Heart left ventricle (tissue), 16 donors: ENCODE measurements around the gene SEPTIN10. TPM values are rescaled to one million over a fixed set of nuclear protein-coding genes. Genes with fewer than 3 reads are reported as not detected.

Experiments
- ATAC-seq, 4 donors: fragments of 200-7000 bp; cut with Tn5 transposase; one replicate each; pipeline ENCODE4 v1.9.1; 2020 to 2022; ENCODE audit warnings: moderate library complexity in 4 of 4, mild to moderate bottlenecking in 3 of 4, moderate number of reproducible peaks in 1 of 4
- DNase-seq, 5 donors: peaks; one replicate each; pipeline ENCODE4 v3.0.0-alpha.2; 2020
- H3K27ac ChIP-seq, 12 donors: fragments of 200-600 bp; sonication (generic) in 4 of 12; one replicate each; pipeline versions ENCODE4 v1.5.0 to v1.8.0; 2016 to 2022; ENCODE audit warnings: mild to moderate bottlenecking in 2 of 12
- H3K27me3 ChIP-seq, 9 donors: fragments of 200-600 bp; sonication (generic) in 2 of 9; one replicate each; pipeline versions ENCODE4 v1.5.1 to v1.8.0; 2016 to 2022; ENCODE audit warnings: mild to moderate bottlenecking in 3 of 9
- H3K36me3 ChIP-seq, 9 donors: fragments of 200-600 bp; sonication (generic) in 2 of 9; one replicate each; pipeline versions ENCODE4 v1.5.0 to v1.8.0; 2018 to 2022; ENCODE audit warnings: mild to moderate bottlenecking in 2 of 9
- H3K4me1 ChIP-seq, 12 donors: fragments of 200-600 bp; sonication (generic) in 4 of 12; one replicate each; pipeline versions ENCODE4 v1.5.0 to v1.8.0; 2016 to 2022; ENCODE audit warnings: mild to moderate bottlenecking in 3 of 12
- H3K4me3 ChIP-seq, 12 donors: fragments of 200-600 bp; sonication (generic) in 4 of 12; one replicate each; pipeline versions ENCODE4 v1.5.0 to v1.8.0; 2017 to 2022; ENCODE audit warnings: mild to moderate bottlenecking in 9 of 12, moderate library complexity in 4 of 12
- H3K9me3 ChIP-seq, 12 donors: fragments of 200-600 bp; sonication (generic) in 4 of 12; one replicate each; pipeline versions ENCODE4 v1.5.0 to v1.8.0; 2016 to 2022; ENCODE audit warnings: mild to moderate bottlenecking in 1 of 12
- POLR2A ChIP-seq, 2 donors: fragments of 450-650 bp; IDR thresholded peaks; one replicate each; pipeline ENCODE4 v1.6.1; 2017; ENCODE audit warnings: antibody characterized with exemption in 2 of 2, mild to moderate bottlenecking in 2 of 2, moderate library complexity in 2 of 2
- WGBS, 4 donors: extraction: QIAGEN DNeasy Blood & Tissue Kit in 2 of 4; methylation state at CpG; one replicate each; pipeline versions ENCODE4 v1.1.5 to v1.1.7; 2013 to 2018; 5-methylcytosine and 5-hydroxymethylcytosine counted together
- intact Hi-C, 10 donors: fragments of 100-400 bp; cut with DNase I; formaldehyde crosslinking; loops; one replicate each; pipeline versions ENCODE4 v1.11.1 to v1.14.2; 2022
- polyA plus RNA-seq, 2 donors: library from polyadenylated mRNA; stranded (reverse); fragments of 200-250 nt; gene quantifications; one replicate each; pipeline ENCODE4 v1.2.3, GENCODE V29; 2013
- total RNA-seq, 9 donors: library from RNA; depleted of rRNA in 2 of 9; stranded (reverse); fragments of >200 nt in 2 of 9; fragmentation: NEBNext Ultra II Directional in 3 of 9; extraction: Animal tissue kit (Norgen Biotek cat#: 25700) in 3 of 9; gene quantifications; one replicate each; pipeline versions ENCODE4 v1.1.0 to v1.2.4, GENCODE V29; 2016 to 2023
- TF ChIP-seq, protein P1 (sequence below), 12 donors: fragments of 200-600 bp; sonication (generic) in 4 of 12; IDR thresholded peaks; one replicate each; pipeline versions ENCODE4 v1.5.0 to v1.8.0; 2018 to 2022; ENCODE audit warnings: antibody characterized with exemption in 12 of 12, mild to moderate bottlenecking in 5 of 12
- donor health status: ischemic (EF 13 %, LVEDD 7.1; RV severe dilation, severe dysfunction).
- donor health status: healthy with polysubstance abuse.
- donor health status: DM: no; HTN: yes; CAD: no.
- donor health status: DM: no; HTN: no; CAD: no.
- donor health status: ischemic (EF 25% LVEDD 6.9; RV normal size, moderate dysfunction).
- donor health status: ischemic (EF 25% LVEDD 5.7; RV mildly dilated, moderate dysfunction).
- donor health status: healthy.
- donor health status: DM: yes; HTN: yes; CAD: no.
- donor health status: ischemic (EF 35%, LVEDD 5.7; RV mildly dilated, moderate dysfunction).
- donor health status: nonischemic (EF 11% LVEDD 7.7; RV severe dilation, severe dysfunction).
- donor health status: DM: yes; HTN: yes; CAD: no.
- donor health status: PGD.
- donor health status: ischemic (EF 29% LVEDD 5.4; RV normal size, mild dysfunction).
- donor health status: nonischemic (EF 23%, LVEDD 6.1; RV moderate dilation, normal function).

The SEPTIN10 gene
- total and polyA plus RNA-seq, 11 donors = 13.5 to 84.6 (median 49.8) TPM

DNA sequence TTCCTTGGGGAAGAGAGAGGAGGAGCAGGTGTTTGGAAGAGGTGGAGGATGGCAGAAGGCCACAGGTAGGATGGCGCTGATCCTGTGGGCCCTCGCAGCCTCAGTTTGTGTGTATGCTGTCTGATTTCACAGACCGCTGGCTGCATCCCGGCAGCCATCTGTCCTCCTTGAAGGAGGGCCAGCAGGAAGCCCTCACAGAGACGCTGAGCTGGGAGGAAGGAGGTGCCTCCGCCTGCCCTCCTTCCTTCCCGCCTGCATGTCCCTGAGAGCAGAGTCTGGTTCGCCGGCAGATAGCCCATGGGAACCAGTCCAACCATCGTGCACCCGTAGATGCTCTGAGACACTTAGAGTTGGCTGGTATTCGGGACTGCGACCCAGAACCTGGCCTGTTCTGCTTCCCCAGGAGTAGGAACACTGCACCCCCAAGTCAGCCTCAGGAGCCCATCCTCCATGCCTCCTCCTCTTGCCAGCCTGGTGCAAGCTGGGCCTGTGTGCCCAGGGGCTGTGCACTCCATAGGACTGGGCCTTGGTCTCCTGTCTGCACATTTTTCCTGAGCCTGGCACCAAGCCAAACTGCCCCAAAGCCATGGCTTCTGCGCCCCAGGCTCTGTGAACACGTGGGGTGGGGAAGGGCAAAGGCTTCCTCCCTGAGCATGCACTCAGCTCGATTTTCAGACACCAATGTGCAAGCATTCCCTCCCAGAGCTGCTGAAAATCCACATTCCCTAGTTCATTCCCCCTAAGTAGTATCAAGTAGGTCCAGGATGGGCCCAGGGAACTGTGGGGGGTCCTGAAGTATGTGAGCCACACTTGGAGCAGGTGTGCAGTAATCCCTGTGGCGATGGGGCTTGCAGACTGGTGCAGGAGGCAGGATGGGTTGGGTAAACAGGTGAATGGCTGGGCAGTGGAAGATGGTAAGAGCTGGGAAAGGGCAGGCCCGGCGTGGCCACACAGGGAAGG is 115.6 kb downstream of the SEPTIN10 start:
- 49 to 66% (median 58%) methylated on average over 14 to 19 of the region's 19 CpGs for WGBS, 4 donors
- peak in 2 of 5 donors; percentile 44 to 49 for DNase-seq
- H3K4me3 ChIP-seq = no peak overlapping the region
- peaks cover 0 to 12% (median 0%) of the 10 kb centered on the region in 9 donors for H3K36me3 ChIP-seq
- TF ChIP-seq, protein P1, sequence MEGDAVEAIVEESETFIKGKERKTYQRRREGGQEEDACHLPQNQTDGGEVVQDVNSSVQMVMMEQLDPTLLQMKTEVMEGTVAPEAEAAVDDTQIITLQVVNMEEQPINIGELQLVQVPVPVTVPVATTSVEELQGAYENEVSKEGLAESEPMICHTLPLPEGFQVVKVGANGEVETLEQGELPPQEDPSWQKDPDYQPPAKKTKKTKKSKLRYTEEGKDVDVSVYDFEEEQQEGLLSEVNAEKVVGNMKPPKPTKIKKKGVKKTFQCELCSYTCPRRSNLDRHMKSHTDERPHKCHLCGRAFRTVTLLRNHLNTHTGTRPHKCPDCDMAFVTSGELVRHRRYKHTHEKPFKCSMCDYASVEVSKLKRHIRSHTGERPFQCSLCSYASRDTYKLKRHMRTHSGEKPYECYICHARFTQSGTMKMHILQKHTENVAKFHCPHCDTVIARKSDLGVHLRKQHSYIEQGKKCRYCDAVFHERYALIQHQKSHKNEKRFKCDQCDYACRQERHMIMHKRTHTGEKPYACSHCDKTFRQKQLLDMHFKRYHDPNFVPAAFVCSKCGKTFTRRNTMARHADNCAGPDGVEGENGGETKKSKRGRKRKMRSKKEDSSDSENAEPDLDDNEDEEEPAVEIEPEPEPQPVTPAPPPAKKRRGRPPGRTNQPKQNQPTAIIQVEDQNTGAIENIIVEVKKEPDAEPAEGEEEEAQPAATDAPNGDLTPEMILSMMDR (IDR thresholded peaks at IDR 0.05) = no peak
- TF ChIP-seq POLR2A (IDR thresholded peaks at IDR 0.05) = no peak
- H3K9me3 ChIP-seq = no peaks in the 10 kb centered on the region
- intact Hi-C loops = loop anchor here in 5 of 10 donors (5.0 to 10.0 kb wide), 4 partner anchors 53 to 221 kb away; no protein-coding TSS in a partner anchor
- H3K27me3 ChIP-seq = no peaks in the 10 kb centered on the region
- H3K4me1 ChIP-seq = peaks cover 0 to 24% (median 12%) of the 10 kb centered on the region in 12 donors
- ATAC-seq = peak in 2 of 4 donors; percentile 37 to 58
- peak overlapping the region in 1 of 12 donors; percentile 28 for H3K27ac ChIP-seq

DNA sequence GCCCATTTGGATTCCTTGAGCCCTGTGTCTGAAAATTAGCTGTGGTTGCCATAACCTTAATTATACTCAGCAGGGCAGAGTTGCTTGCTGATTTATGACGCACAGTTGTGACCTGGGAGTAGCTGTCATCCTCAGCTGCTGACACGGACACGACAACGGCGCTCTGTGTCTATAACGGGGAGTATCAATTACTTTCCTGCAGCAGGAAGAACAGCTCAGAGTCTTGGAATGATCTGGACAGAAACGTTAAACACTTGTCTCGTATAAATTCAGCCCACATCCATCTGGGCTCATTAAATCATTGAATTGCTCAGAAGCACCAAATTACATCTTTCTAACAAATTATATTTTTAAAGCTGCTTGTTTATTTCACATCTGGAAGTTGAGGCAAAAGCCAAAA is 116.3 kb downstream of the SEPTIN10 start:
- DNase-seq (no peak), ATAC-seq (peak in 2 of 4 donors; percentile 30 to 54)
- H3K9me3 ChIP-seq = no peaks in the 10 kb centered on the region
- WGBS, 4 donors = 32 to 67% (median 47%) methylated on average over 8 of the region's 8 CpGs
- H3K27me3 ChIP-seq = no peaks in the 10 kb centered on the region
- no peak for TF ChIP-seq POLR2A (IDR thresholded peaks at IDR 0.05)
- TF ChIP-seq, protein P1 (IDR thresholded peaks at IDR 0.05) = no peak
- peak overlapping the region in 1 of 12 donors; percentile 28 for H3K27ac ChIP-seq
- intact Hi-C loops = loop anchor here in 5 of 10 donors (5.0 to 10.0 kb wide), 4 partner anchors 53 to 220 kb away; no protein-coding TSS in a partner anchor
- H3K4me3 ChIP-seq = no peak overlapping the region
- peaks cover 0 to 24% (median 12%) of the 10 kb centered on the region in 12 donors for H3K4me1 ChIP-seq
- peaks cover 0 to 9% (median 0%) of the 10 kb centered on the region in 9 donors for H3K36me3 ChIP-seq

GRCh38 chr2:109494351-109494750 is 119.4 kb downstream of the SEPTIN10 start:
- DNase-seq = no peak
- no peak overlapping the region for H3K27ac ChIP-seq
- no peaks in the 10 kb centered on the region for H3K27me3 ChIP-seq
- peaks cover 0 to 24% (median 12%) of the 10 kb centered on the region in 12 donors for H3K4me1 ChIP-seq
- no peak overlapping the region for H3K4me3 ChIP-seq
- no peak for TF ChIP-seq POLR2A (IDR thresholded peaks at IDR 0.05)
- TF ChIP-seq, protein P1 (IDR thresholded peaks at IDR 0.05) = no peak
- H3K36me3 ChIP-seq = peaks cover 0 to 5% (median 0%) of the 10 kb centered on the region in 9 donors
- no peaks in the 10 kb centered on the region for H3K9me3 ChIP-seq
- no peak for ATAC-seq
- intact Hi-C loops = loop anchor here in 5 of 10 donors (5.0 to 10.0 kb wide), 4 partner anchors 42 to 367 kb away; partner anchors contain the start of gene SH3RF3 (in 1 of the 5)
- 86 to 94% (median 90%) methylated on average over 3 of the region's 3 CpGs for WGBS, 4 donors
